Neural cell (in vitro differentiated cells): ENCODE results near the gene ATP9B.

Experiments
- CTCF ChIP-seq: fragments of 450-650 bp; IDR thresholded peaks from 2 replicates; pipeline ENCODE4 v1.5.1; 2014; ENCODE audit warnings: antibody characterized with exemption, mild to moderate bottlenecking, moderate library complexity; ENCODE audit not compliant: poor library complexity, severe bottlenecking
- EP300 ChIP-seq: fragments of 450-650 bp; conservative IDR thresholded peaks from 2 replicates; pipeline ENCODE4 v1.6.1; 2014; ENCODE audit warnings: antibody characterized with exemption, mild to moderate bottlenecking, moderate library complexity; ENCODE audit not compliant: poor library complexity, severe bottlenecking
- EZH2 ChIP-seq: fragments of 200-600, 300-800 bp; shearing (Covaris generic), sonication (generic); IDR thresholded peaks from 2 replicates; pipeline ENCODE4 v1.6.1; 2014; ENCODE audit warnings: antibody characterized with exemption, low read length, borderline replicate concordance, mild to moderate bottlenecking; ENCODE audit not compliant: insufficient read depth, poor library complexity, severe bottlenecking
- MXI1 ChIP-seq: fragments of 450-650 bp; conservative IDR thresholded peaks from 2 replicates; pipeline ENCODE4 v1.6.1; 2014; ENCODE audit warnings: antibody characterized with exemption, mild to moderate bottlenecking; ENCODE audit not compliant: poor library complexity, severe bottlenecking
- POLR2AphosphoS5 ChIP-seq: IDR thresholded peaks from 2 replicates; pipeline ENCODE4 v1.6.1; 2012
- RAD21 ChIP-seq: fragments of 450-650 bp; conservative IDR thresholded peaks from 2 replicates; pipeline ENCODE4 v1.6.1; 2014; ENCODE audit warnings: antibody characterized with exemption, mild to moderate bottlenecking, moderate library complexity
- TAF1 ChIP-seq: IDR thresholded peaks from 2 replicates; pipeline ENCODE4 v1.6.1; 2012; ENCODE audit warnings: low read depth
- TF ChIP-seq, protein P1 (sequence below): IDR thresholded peaks from 2 replicates; pipeline ENCODE4 v1.6.1; 2012; ENCODE audit warnings: borderline replicate concordance

DNA sequence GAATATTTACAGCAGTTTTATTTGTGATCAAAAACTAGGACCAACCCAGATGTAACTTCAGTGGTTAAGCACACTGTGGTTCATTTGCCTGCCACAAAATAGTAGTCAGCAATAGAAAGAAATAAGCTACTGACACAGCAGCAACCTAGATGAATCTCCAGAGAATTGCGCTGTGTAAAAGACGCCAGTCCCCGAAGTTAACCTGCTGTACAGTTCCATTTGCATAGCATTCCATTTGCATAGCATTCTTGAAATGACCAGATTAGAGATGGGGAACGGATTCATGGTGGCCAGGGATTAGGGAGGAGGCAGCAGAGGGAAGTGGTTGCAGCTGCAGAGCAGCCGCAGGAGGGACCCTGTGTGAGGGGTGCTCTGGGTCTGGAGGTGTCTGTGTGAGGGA, 287.2 kb downstream of the ATP9B start:
- TF ChIP-seq CTCF (no peak), POLR2AphosphoS5 (no peak), EZH2 (no peak), RAD21 (no peak), MXI1 (no peak), EP300 (no peak), TAF1 (no peak)
- TF ChIP-seq, protein P1, sequence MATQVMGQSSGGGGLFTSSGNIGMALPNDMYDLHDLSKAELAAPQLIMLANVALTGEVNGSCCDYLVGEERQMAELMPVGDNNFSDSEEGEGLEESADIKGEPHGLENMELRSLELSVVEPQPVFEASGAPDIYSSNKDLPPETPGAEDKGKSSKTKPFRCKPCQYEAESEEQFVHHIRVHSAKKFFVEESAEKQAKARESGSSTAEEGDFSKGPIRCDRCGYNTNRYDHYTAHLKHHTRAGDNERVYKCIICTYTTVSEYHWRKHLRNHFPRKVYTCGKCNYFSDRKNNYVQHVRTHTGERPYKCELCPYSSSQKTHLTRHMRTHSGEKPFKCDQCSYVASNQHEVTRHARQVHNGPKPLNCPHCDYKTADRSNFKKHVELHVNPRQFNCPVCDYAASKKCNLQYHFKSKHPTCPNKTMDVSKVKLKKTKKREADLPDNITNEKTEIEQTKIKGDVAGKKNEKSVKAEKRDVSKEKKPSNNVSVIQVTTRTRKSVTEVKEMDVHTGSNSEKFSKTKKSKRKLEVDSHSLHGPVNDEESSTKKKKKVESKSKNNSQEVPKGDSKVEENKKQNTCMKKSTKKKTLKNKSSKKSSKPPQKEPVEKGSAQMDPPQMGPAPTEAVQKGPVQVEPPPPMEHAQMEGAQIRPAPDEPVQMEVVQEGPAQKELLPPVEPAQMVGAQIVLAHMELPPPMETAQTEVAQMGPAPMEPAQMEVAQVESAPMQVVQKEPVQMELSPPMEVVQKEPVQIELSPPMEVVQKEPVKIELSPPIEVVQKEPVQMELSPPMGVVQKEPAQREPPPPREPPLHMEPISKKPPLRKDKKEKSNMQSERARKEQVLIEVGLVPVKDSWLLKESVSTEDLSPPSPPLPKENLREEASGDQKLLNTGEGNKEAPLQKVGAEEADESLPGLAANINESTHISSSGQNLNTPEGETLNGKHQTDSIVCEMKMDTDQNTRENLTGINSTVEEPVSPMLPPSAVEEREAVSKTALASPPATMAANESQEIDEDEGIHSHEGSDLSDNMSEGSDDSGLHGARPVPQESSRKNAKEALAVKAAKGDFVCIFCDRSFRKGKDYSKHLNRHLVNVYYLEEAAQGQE: no peak
